ENCODE results near the gene ABHD17A.
A peak's percentile ranks its signal among the peaks of the same experiment; 100 is the strongest.

The ABHD17A gene

GRCh38 chr19:1885398-1886119 lies at the start of gene ABHD17A:
ABHD17A (minus strand) TSS chr19:1885496; CDS start chr19:1881566, 3,930 bp downstream.
- peak; percentile 74 for DNase-seq (ENCODE audit: extremely low read depth, low read depth)

- DNase-seq (ENCODE audit: extremely low read depth, low read depth), result no peak
- no peak for TF ChIP-seq CTCF (IDR thresholded peaks at IDR 0.05; ENCODE audit: low read depth, low read length)
Measured at GRCh38 chr19:1933942-1934341, 48.6 kb upstream of the ABHD17A start.

- TF ChIP-seq CTCF (IDR thresholded peaks at IDR 0.05; ENCODE audit: low read depth, low read length), result no peak
Measured at GRCh38 chr19:1933244-1933643, 47.9 kb upstream of the ABHD17A start.

GRCh38 chr19:1932395-1932794 lies 47.1 kb upstream of the ABHD17A start:
- no peak for DNase-seq (ENCODE audit: extremely low read depth, low read depth)
- TF ChIP-seq CTCF (IDR thresholded peaks at IDR 0.05; ENCODE audit: low read depth, low read length), result no peak

More at GRCh38 chr19:1933244-1933643, 47.9 kb upstream of the ABHD17A start:
- no peak for DNase-seq (ENCODE audit: extremely low read depth, low read depth)

- no peak for TF ChIP-seq CTCF (IDR thresholded peaks at IDR 0.05; ENCODE audit: low read depth, low read length)
- no peak for DNase-seq (ENCODE audit: extremely low read depth, low read depth)
Measured at GRCh38 chr19:1931445-1931844, 46.1 kb upstream of the ABHD17A start.

GRCh38 chr19:1929021-1929742 lies 43.9 kb upstream of the ABHD17A start:
- no peak for DNase-seq (ENCODE audit: extremely low read depth, low read depth)
- TF ChIP-seq CTCF (IDR thresholded peaks at IDR 0.05; ENCODE audit: low read depth, low read length), result peak; percentile 90

- no peak for TF ChIP-seq CTCF (IDR thresholded peaks at IDR 0.05; ENCODE audit: low read depth, low read length)
- no peak for DNase-seq (ENCODE audit: extremely low read depth, low read depth)
Measured at GRCh38 chr19:1925544-1925943, 40.2 kb upstream of the ABHD17A start.

Measured in AG09319 (cell line).